Lower leg skin (tissue), 3 donors: ENCODE data around the gene PLXDC2.

Experiments used
- POLR2A ChIP-seq, 2 donors: fragments of 450-650 bp; IDR thresholded peaks; one replicate each; pipeline ENCODE4 v1.6.1; 2016 to 2017; ENCODE audit warnings: antibody characterized with exemption in 2 of 2, mild to moderate bottlenecking in 1 of 2, moderate library complexity in 1 of 2
- TF ChIP-seq, protein P1 (sequence below), 3 donors: fragments of 450-650 bp; IDR thresholded peaks; one replicate each; pipeline ENCODE4 v1.5.1; 2016; ENCODE audit warnings: antibody characterized with exemption in 3 of 3, mild to moderate bottlenecking in 3 of 3, moderate library complexity in 2 of 3

DNA sequence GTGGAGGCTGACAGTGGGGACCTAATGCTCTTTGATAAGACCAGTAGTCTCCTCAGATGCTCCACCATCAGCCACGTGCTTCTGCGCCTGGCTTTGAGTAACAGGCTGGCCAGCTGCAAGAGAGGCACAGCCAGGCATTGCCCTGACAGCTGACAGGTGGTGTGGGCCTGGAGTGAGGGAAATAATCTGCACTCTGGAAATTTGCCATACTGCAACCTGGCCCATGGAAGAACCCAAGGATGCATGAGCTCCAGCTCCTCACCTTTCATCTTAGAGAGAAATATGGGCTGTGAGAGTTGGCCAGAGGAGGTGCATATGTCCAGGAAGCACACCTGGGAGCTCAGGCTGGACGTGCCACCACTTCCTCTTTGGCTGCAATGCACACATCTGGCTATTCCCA, 118.9 kb downstream of the PLXDC2 start:
- TF ChIP-seq, protein P1, sequence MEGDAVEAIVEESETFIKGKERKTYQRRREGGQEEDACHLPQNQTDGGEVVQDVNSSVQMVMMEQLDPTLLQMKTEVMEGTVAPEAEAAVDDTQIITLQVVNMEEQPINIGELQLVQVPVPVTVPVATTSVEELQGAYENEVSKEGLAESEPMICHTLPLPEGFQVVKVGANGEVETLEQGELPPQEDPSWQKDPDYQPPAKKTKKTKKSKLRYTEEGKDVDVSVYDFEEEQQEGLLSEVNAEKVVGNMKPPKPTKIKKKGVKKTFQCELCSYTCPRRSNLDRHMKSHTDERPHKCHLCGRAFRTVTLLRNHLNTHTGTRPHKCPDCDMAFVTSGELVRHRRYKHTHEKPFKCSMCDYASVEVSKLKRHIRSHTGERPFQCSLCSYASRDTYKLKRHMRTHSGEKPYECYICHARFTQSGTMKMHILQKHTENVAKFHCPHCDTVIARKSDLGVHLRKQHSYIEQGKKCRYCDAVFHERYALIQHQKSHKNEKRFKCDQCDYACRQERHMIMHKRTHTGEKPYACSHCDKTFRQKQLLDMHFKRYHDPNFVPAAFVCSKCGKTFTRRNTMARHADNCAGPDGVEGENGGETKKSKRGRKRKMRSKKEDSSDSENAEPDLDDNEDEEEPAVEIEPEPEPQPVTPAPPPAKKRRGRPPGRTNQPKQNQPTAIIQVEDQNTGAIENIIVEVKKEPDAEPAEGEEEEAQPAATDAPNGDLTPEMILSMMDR (IDR thresholded peaks at IDR 0.05), result no peak
- TF ChIP-seq POLR2A (IDR thresholded peaks at IDR 0.05), result no peak
